GM21360 (cell line): ENCODE data around the gene ZNF584.

Experiments used
- ATAC-seq: cut with Tn5 transposase; IDR thresholded peaks from one replicate; pipeline ENCODE4 v1.9.1; 2021; ENCODE audit warnings: mild to moderate bottlenecking, moderate library complexity; ENCODE audit not compliant: unreplicated experiment

Gene ZNF584

GRCh38 chr19:58385891-58386575, 22.4 kb upstream of the ZNF584 start:
- ATAC-seq, result peak; percentile 2

- ATAC-seq, result peak; percentile 71
Measured at GRCh38 chr19:58386576-58387337, 21.7 kb upstream of the ZNF584 start, which contains the start of gene RPS5. TSS of gene RPS5 (plus strand) at chr19:58387269. CDS start at chr19:58388138, 869 bp downstream.

GRCh38 chr19:58387338-58388174, 20.9 kb upstream of the ZNF584 start:
- ATAC-seq, result no peak

- no peak for ATAC-seq
Measured at GRCh38 chr19:58388175-58388526, 20.3 kb upstream of the ZNF584 start.

- ATAC-seq, result no peak
Measured at GRCh38 chr19:58392945-58393724, 15.3 kb upstream of the ZNF584 start.

- ATAC-seq, result no peak
Measured at GRCh38 chr19:58393725-58394033, 14.8 kb upstream of the ZNF584 start.

- no peak for ATAC-seq
Measured at GRCh38 chr19:58394821-58395219, 13.6 kb upstream of the ZNF584 start.

GRCh38 chr19:58395220-58395978, 13.1 kb upstream of the ZNF584 start, which contains the start of gene RNF225:
TSS of gene RNF225 (plus strand) at chr19:58395656. CDS start at chr19:58396090, 434 bp downstream.
- ATAC-seq, result no peak

- no peak for ATAC-seq
Measured at GRCh38 chr19:58395979-58396627, 12.3 kb upstream of the ZNF584 start.

- no peak for ATAC-seq
Measured at GRCh38 chr19:58396691-58397532, 11.5 kb upstream of the ZNF584 start.

GRCh38 chr19:58397533-58398037, 10.9 kb upstream of the ZNF584 start:
- ATAC-seq, result no peak

- ATAC-seq, result no peak
Measured at GRCh38 chr19:58398087-58398486, 10.4 kb upstream of the ZNF584 start.

- no peak for ATAC-seq
Measured at GRCh38 chr19:58398545-58398944, 9.9 kb upstream of the ZNF584 start.

GRCh38 chr19:58399903-58400302, 8.5 kb upstream of the ZNF584 start:
- no peak for ATAC-seq

GRCh38 chr19:58400316-58400915, 8.0 kb upstream of the ZNF584 start:
- ATAC-seq, result no peak

- ATAC-seq, result peak; percentile 97
Measured at GRCh38 chr19:58400916-58401839, 7.3 kb upstream of the ZNF584 start.

GRCh38 chr19:58401840-58402421, 6.5 kb upstream of the ZNF584 start:
- no peak for ATAC-seq
